Stimulated activated CD4-positive, alpha-beta T cell treated with anti-CD3 and anti-CD28 coated beads, Interleukin-4, amount 100 ng/mL, for 48 hours (primary cell): ENCODE data around the gene NSMF.

Experiments used
- DNase-seq, 2 donors: peaks; one replicate each; pipeline ENCODE4 v3.0.0-alpha.2; 2020; ENCODE audit warnings: low read depth in 2 of 2

NSMF gene

DNA sequence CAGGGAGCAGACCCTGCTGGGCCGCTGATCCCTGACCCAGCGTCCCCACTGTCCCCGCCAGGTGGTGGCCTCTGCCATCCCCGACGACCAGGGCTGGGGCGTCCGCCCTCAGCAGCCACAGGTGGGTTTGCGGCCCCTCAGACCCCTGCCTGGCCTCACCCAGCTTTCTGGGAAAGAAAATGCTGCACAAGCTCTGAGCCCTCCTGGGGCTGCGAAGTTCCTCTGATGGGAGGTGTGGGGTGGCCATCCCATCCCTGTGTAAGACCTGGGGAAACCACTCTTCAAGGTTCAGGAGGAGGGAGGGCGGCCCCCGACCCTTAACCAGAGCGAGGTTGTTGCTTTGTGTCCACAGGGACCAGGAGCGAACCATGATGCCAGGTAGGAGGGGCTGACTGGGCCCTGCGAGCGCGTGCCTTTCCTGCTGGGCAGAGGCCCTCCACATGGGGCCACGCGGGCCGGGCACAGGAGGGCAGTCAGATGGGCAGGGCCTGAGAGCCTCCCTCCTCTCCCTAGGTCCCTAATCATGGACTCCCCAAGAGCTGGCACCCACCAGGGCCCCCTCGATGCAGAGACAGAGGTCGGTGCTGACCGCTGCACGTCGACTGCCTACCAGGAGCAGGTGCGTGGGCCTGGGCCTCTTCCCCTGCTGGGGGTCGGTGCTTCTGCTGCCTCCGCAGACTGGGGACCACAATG lies 28.3 kb downstream of the NSMF start:
- DNase-seq = no peak

DNA sequence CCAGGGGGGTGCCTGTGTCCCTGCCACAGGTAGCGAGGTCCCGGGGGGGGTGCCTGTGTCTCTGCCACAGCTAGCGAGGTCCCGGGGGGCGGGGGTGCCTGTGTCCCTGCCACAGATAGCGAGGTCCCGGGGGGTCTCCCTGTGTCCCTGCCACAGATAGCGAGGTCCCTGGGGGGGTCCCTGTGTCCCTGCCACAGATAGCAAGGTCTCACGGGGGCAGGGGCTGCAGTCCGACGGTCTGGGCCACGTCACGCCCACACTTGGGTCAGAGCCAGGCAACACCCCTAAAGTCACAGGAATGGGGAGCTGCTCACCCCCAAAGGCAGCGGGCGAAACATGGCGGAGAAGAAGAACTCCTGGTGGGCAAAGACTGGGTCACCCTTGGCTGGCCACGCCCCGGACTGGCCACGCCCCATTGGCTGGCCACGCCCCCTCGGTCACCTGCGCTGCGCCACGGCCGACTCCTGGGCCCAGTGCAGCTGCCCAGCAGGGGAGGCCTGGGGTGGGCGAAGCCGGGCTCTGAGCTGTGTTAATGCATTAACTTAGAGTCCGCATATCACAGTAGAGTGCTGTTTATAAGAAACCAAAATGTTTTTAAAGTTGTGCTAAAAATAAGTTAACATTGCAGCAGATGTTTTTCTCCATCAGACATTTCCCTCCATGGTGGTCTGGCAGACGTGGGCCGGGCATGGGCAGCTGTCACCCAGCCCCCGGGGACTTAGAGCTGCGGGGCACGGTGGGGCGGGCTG lies 29.0 kb downstream of the NSMF start:
- DNase-seq = no peak

GRCh38 chr9:137429546-137429890 lies 29.6 kb downstream of the NSMF start:
- DNase-seq = no peak

- no peak for DNase-seq
Observed at GRCh38 chr9:137428841-137429545, 30.1 kb downstream of the NSMF start.

DNA sequence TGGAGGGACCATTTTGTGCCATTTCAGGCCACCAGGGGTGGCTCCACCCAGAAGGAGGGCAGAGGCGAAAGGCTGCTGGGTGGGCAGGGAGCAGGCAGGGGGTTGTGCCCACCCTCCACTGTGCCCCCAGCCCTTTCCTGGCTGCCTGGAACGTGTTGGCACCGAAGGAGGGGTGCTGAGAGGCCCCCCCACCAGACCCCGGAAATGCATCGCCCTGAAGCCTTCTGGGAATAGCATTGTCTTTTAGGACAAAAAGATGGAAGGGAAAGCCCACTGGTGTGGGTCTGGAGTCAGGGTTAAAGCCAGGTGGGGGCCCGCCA lies 30.9 kb downstream of the NSMF start:
- no peak for DNase-seq

GRCh38 chr9:137427454-137428310 lies 31.5 kb downstream of the NSMF start:
- DNase-seq = no peak

DNA sequence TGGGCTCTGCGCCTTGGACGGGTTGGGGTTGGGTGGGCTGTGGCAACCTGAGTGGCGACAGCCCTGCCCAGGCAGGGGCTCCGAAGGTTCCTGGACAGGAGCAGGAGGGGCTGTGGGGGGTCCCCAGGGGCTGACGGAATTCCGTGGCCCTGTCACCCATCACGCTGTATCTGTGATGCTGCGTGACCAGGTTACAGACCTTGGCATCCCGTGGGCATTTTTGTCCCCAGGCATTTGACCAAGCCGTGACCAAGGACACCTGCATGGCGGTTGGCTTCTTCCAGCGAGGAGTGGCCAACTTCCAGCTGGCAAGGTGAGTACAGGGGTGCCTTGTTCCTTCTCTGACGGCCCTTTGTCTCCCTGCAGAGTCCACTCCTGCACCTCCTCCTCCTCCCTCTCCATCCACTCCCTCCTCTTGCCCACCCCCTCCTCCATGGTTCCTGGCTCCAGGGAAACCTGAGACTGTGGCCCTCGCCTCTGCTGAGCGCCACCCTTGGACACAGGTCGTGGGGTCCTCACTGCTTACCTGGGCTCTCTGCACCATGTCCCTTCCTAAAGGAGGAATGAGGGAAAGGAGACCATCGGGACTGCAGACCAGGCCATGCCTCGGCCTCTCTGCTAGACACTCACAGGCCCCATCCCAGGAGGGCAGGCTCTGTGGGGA lies 33.0 kb downstream of the NSMF start:
- DNase-seq = no peak

GRCh38 chr9:137423514-137424291 lies 35.4 kb downstream of the NSMF start:
- DNase-seq = no peak

DNA sequence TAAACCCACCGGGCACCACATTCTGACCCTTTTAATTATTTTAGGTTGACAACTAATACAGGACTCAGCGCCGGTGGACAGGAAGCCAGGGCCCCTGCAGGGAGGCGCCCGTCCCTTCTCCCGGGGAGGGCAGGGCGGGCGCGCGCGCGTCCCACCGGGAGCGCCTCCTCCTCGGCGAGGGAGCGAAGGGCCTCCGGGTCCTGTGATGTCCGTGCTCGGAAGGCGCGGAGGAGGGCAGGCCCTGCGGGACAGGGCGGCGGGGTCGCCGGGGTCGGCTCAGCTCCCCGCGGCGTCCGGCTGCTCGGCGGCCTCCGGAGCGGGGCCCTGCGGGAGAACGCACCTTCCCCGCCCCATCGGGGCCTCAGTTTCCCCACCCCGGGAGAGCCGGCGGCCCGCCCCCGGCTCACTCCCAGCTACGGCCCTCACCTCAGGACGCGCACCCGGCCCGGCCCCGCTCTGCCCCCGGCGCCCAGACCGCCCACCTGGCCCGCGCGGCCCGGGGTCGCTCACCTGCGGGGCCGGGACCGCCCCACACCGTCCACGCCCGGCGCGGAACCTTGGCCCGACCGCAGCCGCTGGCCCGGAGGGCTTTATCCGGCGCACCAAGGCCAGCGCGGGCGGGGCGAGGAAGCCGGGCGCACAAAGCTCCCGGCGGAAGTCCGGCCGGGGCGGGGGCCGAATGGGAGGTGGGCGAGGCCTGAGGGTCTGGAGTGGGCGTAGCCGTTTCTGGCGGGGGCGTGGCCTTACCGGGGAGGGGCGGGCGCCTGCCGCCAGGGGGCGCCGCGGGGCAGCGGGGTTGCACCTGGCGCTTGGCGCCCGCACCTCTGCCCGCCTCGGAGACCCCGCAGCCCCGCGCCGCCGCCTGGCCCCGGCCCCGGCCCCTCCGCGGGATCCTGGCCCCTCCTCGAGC lies 36.3 kb downstream of the NSMF start, which contains the start of the genes EXD3 and NOXA1:
Gene EXD3, minus strand, starts transcription at position 559 of the 910 bp plus-strand sequence. CDS start 27,805 bp downstream, outside the sequence.
Gene NOXA1, plus strand, starts transcription at position 790 of the 910 bp plus-strand sequence. CDS start 137 bp downstream, outside the sequence.
- DNase-seq = peak; percentile 92 to 97

GRCh38 chr9:137421838-137422603 lies 37.1 kb downstream of the NSMF start:
- DNase-seq = no peak

GRCh38 chr9:137417161-137418021 lies 41.7 kb downstream of the NSMF start:
- DNase-seq = no peak

DNA sequence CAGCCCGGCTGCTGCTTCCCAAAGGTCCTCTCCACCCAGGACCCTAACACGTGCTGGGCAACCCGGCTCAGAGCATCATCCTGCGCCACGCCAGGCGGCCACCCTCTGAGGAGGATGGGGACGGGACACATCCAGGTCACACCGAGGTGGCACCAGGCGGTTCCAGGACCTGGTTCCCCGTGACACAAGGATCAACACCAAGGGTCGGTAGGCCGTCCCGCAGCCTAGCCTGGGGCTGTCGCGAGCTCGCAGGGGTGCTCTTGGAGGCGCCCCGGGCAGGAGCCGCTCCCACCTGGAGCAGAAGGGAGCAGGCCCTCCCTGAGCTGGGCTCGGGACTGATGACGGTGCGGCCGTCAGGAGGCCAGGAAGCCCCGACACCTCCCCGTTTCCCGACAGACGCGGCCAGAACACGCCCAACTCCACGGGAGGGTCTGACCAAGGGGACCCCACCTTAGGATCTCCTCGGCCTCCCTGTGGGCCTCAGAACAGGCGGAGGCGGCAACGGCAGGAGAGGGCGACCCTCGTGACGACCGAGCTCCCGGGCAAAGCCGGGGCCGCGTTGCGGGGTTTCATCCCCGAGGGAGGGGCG lies 42.5 kb downstream of the NSMF start:
- DNase-seq = no peak

DNA sequence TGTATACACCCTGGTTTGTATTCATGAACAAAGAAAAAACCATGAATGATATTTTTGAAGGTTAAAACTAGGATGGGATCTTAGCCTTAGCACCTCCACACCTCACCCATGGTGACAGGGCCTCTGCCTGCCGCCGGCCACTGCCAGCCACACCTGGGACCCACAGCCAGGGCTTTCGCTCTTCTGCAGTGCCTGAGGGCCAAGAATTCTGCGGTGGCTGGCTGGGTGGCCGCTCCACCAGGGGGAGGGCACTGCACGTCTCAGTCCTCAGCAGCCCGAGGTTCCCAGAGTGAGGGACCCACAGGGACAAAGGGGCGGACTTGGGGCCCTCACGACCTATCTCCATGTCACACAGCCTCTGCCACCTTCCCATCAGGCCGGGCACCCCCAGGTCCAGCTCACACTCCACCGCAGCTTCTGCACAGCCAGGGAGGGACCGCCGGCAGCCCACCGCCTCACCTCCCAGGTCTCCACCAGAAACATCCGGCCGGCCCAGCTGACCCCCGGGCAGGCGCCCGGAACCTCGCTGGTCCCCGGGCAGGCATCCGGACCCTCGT lies 43.0 kb downstream of the NSMF start:
- DNase-seq = no peak

GRCh38 chr9:137415451-137415850 lies 43.7 kb downstream of the NSMF start:
- no peak for DNase-seq

GRCh38 chr9:137412431-137412830 lies 46.7 kb downstream of the NSMF start:
- DNase-seq = no peak

DNA sequence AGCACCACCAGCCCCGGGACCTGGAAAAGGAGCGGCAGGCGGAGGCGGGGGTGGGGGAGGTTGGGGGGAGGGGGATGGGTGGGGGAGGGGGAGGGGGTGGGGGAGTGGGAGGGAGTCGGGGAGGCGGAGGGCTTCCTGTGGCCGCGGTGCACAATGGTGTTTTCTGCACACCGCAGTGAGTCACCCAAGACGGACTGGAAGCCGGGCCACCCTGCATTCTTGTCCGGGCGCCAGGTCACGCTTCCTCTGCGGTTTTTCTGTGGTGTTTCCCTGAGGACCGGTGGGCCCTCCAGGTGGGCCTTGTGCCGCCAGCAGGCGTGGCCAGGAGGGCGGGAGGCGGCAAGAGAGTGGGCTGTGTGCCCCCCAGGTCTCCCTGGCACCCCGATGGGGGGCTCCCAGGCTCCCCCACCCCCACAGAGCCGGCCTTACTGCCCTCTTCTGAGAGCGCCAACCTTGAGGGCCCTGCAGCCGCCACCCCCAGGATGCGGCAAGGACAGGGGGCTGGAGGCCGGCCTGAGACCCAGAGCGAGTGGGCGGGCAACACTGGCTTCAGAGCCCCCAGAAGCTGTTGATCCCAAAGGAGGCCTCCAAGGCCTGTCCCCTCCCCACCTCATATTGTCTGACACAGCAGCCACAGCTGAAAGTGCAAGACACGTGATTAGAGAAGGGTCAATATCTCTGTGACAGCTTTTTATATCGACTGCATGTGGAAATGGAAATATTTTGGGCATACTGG lies 47.3 kb downstream of the NSMF start:
- peak; percentile 16 to 46 for DNase-seq
